Activated CD4-positive, alpha-beta T cell treated with anti-CD3 and anti-CD28 coated beads, Interleukin-2, amount 50 U/mL, for 1 hour (primary cell): ENCODE data around the gene C1S.
"Not testable (repeated sequence)": the region's sequence is repeated elsewhere in the genome, so short reads cannot be mapped to it uniquely, and the experiment has no call there.

Source experiments
- DNase-seq: peaks from one replicate; pipeline ENCODE4 v3.0.0-alpha.2; 2020

Gene C1S

DNA sequence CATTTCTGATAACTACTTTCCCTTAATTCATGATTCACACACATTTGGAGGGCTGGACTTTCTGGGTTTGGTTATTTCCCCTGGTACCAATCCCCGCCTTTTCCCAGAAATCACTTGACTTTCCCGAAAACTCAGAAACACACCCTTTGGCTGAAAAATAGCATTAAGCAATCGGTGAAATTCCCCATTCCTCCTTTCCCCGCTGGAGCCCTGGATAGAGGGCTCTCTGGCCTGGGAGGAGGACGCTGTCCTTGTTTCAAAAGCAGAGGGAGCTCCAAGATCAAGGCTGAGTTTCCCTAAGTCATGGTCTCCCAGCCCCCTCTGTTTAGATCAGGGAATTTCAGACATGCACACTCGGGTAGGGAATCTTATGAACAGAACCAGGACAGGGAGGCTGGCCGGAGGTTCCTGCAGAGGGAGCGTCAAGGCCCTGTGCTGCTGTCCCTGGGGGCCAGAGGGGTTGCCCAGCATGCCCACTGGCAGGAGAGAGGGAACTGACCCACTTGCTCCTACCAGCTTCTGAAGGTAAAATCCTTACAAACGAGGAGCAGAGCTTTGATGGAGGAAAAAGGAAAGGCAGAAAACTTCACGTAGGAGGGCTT lies at the start of gene C1S:
C1S (plus strand) TSS at position 366 of the 602 bp plus-strand sequence. CDS start 1,195 bp downstream, outside the sequence.
- DNase-seq: no peak

DNA sequence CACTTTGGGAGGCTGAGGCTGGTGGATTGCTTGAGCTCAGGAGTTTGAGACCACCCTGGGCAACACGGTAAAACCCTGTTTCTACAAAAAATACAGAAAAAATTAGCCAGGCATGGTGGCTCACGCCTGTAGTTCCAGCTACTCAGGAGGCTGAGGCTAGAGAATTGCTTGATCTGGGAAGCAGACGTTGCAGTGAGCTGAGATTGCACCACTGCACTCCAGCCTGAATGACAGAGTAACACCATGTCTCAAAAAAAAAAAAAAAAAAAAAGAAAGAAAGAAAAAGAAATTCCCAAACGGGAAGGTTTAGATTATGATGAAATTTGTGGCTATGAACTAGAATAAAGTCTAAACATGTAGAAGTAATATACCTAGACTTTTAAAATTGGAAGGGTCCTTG lies 49.1 kb upstream of the C1S start:
- not testable (repeated sequence) for DNase-seq

DNA sequence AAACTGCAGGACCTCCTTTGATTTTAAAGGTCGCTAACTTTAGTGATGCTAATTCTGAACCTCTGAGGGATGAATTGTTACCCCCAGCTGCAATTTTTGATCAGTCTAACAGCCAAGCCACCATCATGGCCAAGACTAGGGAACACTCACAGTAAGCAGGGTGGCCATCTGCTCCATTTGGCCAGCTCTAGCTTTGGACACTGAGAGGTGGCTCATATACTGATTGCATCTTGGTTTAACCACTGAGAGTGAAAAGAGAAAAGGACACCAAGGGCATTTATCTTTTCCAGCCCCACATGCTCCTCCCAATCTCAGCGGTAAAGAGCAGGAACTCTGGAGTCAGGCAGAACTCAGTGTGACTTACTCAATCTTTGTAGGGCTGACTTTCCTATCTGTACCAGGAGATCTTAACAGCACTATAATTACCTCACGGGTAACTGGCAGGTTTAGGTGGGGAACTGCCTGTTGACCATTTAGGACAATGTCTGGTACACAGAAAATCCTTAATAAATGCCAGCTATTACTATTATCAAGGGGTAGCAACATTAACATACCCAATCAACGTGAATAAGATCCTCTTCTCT lies 48.4 kb upstream of the C1S start:
- DNase-seq: no peak

DNA sequence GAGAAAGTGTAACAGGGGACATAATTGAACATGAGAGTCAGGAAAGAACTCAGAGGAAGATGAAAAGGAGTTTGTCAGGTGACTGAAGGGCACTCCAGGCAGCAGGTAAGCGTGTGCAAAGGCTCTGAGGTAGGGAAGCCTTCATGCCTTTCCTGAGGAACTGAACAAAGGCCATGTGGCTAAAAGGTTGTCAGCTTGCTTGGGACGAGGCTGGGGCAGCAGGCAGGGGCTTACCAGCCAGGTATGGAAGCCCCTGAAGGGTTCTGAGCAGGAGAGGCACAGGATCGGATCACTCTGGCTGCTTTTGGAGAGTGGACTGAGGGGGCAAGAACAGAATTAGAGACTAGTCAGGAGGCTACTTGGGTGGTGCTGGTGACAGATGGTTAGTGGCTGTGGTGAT lies 47.4 kb upstream of the C1S start:
- DNase-seq: no peak

DNA sequence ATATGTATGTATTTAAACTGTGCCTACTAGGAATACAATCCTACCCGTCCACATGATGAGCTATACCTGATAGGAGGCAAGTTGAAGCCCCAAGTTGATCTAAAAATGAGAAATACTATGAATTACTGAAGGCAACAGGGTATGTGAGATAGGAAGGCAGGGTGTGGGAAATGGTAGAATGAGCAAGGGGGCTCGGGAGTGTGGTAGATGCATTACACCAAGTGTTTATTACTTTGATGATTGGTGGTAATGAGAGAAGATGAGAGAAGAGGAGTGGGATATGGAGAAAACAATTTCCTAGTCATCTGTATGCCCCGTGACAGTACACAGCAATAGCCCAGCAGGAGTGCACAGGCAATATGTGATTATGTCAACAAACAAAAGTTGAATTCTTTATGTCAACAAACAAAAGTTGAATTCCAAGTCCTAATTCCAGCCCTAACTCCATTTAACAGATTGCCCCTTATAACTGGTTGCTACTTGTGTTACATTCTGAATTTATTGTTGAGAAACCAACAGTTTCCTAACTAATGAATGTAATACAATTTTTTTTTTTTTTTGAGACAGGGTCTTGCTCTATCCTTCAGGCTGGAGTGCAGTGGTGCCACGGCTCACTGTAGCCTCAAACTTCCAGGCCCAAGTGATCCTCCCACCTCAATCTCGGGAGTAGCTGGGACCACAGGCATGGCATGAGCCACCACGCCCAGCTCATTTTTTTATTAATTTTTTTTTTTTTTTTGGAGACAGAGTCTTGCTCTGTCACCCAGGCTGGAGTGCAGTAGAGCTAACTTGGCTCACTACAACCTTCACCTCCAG lies 44.8 kb upstream of the C1S start:
- no peak for DNase-seq

DNA sequence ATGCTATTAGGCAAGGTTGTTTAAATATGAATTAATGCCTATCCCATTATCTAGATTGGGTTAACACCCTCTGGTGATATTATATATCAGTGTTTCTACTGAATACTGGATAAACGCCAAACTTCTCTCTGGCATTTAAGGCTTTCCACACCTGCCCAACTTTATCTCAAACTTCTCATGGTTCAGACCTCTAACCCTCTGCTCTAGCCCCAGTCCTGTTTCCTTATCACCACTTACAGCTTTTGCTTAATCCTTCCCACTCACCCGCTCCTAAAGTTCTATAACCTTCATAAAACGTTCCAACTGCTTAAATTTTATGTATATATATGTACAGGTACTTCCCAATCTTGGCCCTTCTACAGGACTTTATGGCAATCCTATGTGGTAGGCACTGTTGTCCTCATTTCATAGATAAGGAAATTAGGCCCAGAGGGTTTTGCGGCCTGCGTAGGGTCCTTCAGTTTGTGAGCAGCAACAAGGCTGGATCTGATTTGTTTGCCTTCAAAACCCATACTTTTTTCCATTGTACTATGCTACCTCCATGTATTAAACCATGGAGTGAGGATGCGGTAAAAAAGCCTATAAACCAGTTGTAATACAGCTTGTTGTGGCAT lies 43.5 kb upstream of the C1S start:
- DNase-seq: no peak

DNA sequence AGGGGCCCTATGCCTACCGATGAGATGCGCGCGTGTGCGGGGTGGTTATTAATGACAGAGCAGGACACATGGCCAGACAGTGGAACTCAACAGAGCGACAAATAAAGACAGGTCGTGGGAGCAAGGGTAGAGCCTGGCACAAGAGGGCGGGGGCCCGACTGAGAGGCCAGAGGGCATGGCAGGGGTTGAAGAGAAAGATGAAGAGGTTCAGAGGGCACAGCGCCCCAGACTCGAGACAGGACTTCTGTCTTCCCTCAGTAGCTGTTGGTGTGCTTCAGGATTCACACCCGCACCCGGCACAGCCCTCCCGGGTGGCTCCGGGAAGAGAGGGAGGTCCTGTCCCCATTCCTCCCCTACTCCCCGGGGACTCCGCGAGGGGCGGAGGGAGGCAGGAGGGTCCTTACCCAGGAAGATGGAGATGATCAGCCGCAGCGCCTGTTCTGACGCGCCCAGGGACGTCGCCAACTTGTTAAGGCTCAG lies 42.6 kb upstream of the C1S start:
- DNase-seq: no peak

DNA sequence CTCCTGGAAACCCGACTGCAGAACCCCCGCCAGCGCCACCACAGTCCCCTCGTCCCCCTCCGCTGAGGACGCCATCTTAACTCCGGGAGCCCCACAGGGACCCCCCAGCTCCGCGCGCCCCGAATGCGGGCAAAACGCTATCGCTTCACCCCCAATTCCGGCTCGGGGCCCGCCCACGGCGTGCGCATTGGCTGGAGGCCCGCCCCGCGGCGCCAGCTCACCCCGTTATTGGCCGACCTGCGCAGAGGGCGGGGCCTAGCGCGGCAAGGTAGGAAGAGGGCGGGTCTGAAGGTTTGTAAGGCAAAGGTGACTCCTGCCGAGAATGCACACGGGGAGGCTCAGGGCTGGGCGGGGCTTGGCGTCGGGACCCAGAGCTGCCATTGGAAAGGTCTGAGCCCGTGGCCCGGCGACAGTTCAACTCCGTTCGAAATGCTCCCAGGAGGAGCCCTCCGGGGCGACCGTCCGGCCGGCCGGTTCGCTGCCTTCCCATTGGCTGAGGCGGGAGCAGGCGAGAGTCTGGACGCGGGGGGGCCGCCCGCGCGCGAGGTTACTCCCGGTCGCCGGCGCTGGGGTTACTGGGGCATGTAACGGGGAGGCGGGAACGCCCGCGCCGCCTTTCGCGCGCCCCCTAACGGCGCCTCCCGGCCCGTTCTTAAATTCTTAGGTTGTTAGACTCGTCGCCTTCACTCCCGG lies 42.0 kb upstream of the C1S start, which contains the start of gene LPCAT3:
LPCAT3 (minus strand) TSS at position 127 of the 693 bp plus-strand sequence; CDS start at position 75, 52 bp downstream.
- DNase-seq: peak; percentile 96

DNA sequence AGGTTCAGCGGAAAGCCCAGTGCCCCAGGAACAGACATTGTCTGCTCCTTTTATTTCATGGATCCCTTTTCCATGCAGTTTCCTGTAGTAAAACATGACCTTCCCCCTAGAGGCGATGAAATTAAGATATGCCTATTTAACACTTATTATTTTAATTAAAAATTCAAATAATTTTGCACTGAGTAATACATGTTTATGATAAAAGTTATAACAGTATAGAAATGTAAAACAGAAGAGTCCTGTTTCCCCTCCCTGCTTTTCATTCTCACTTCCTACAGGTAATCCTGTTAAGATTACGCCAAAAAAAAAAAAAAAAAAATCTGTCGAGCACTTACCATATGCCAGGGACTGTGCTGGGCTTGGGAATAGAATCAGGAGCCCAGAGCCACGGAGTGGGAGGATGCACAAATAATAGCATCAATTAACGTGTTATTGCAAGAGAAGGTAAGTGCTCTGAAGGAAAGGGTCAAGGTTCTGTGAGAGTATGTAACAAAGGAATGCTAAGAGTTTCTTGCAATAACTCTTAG lies 41.4 kb upstream of the C1S start:
- no peak for DNase-seq

DNA sequence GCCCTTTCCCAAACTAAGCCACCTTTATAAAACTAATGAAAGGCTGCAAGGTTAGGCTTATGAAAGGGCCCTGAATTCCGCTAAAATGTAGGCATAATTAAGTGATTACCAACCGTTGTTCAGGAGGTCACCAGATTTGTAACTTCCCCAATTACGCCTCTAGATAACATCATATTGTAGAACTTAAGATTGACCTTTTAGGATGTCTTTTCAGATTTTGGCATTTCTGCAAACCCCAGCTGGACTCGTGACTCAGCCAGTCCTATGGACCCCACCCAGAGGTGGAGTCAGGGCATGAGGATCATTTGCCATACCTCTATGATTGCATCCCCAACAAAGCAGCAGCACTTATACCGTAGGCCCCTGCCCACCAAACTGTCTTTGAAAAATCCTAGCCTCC lies 38.6 kb upstream of the C1S start:
- no peak for DNase-seq

DNA sequence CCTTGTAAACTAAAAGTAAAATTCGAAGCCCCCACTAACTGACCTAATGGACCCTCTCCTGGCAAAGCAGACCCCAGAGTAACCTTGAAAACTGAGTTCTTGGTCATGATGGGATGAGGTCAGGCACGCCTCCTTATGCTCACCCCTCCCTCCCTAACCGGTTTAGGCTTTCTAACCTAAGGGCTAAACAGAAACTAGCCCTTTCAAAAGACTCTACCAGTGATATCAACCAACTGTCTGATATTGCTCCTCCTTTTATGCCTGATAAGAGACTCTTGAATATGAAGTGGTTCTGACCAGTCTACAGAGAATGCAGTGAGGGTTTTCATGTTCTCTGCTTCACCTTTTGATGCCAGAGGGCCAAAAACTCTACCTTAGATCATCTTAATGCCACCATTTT lies 37.4 kb upstream of the C1S start:
- no peak for DNase-seq

DNA sequence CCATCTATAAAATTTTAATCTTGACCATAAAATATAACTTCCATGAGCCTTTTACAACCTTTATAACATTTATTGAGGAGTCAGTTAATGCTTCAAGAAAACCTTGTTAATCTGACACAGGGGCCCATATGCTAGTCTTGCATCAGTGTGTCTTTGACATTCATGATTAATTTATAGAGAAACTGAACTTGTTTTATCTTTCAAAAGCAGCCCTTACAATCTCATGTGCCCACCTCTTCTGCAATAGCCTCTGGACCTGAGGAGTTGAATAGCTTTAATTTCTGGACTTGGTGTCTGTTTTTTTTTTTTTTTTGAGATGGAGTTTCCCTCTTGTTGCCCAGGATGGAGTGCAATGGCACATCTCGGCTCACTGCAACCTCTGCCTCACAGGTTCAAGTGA lies 33.7 kb upstream of the C1S start:
- DNase-seq: no peak

DNA sequence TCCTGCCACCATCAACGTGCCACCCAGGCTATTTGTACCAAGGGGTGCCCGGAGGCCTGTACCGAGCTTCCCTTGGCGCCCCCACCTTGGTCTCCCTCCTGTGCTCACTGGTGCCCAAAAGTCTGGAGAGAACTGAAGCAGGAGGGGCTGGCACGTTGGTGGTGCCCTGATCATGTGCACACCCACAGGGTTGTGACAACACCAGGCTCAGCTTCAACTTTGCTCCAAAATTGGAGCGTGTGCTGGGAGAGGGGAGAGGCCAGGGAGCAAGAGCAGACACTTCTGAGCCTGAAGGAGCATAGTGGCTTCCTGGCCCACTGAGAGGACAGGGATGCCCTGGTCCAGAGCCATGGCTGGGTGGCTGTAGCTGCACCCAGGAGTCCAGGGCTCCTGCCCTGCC lies 29.2 kb upstream of the C1S start:
- DNase-seq: no peak

DNA sequence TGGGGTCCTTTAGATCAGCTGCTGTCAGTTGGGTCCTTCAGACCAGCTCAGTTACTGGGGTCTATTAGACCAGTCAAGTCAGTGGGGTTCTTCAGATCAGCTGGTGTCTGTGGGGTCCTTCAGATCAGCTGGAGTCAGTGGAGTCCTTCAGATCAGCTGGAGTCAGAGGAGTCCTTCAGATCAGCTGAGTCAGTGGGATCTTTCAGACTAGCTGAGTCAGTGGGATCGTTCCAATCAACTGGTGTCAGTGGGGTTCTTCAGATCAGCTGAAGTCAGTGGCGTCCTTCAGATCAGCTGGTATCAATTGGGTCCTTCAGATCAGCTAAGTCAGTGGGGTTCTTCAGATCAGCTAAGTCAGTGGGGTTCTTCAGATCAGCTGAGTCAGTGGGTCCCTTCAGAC lies 27.5 kb upstream of the C1S start:
- no peak for DNase-seq

DNA sequence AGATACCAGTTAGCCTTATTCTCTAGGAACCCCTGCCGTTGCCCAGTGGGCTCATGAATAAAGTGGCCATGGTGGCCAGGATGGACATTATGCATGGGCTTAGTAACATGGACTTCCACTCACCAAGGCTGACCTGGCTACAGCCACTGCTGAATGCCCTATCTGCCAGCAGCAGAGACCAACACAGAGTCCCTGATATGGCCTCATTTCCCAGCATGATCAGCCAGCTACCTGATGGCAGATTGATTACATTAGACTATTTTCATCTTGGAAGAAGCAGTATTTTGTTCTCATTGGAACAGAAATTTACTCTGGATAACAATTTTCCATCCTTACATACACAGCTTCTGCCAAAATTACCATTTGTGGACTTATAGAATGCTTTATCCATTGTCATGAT lies 26.1 kb upstream of the C1S start:
- no peak for DNase-seq

DNA sequence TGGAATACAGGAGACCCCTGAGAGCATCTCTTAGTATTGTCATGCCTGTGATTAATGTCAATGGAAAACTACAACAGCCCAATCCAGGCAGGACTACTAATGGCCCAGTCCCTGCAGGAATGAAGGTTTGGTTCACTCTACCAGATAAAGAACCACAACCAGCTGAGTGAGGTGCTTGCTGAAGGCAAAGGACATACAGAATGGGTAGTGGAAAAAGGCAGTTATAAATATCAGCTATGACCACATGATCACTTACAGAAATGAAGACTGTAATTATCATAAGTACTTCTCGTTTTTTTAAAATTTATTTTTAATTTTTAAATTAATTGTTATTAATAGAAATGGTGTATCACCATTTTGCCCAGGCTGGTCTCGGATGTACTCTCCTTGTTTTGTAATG lies 25.1 kb upstream of the C1S start:
- no peak for DNase-seq

DNA sequence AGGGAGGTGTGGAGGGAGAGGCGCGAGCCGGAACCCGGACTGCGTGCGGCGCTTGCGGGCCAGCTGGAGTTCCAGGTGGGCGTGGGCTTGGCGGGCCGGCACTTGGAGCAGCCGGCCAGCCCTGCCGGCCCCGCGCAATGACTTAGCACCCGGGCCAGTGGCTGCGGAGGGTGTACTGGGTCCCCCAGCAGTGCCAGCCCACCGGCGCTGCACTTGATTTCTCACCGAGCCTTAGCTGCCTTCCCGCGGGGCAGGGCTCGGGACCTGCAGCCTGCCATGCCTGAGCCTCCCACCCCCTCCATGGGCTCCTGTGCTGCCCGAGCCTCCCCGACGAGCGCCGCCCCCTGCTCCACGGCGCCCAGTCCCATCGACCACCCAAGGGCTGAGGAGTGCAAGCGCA lies 23.1 kb upstream of the C1S start:
- not testable (repeated sequence) for DNase-seq

DNA sequence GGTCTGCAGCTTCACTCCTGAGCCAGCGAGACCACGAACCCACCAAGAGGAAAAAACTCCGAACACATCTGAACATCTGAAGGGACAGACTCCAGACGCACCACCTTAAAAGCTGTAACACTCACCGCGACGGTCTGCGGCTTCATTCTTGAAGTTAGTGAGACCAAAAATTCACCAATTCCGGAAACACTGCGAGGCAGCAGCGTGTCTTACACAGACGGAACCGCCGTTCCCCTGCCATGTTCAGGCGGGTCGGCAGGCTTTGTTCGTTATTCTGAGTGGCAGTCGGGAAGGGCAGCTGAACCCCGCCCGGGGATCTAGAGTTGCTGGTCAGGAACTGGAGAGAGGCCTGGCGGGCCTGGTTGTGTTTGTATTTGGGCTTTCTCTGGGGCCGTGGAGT lies 21.9 kb upstream of the C1S start:
- DNase-seq: no peak

DNA sequence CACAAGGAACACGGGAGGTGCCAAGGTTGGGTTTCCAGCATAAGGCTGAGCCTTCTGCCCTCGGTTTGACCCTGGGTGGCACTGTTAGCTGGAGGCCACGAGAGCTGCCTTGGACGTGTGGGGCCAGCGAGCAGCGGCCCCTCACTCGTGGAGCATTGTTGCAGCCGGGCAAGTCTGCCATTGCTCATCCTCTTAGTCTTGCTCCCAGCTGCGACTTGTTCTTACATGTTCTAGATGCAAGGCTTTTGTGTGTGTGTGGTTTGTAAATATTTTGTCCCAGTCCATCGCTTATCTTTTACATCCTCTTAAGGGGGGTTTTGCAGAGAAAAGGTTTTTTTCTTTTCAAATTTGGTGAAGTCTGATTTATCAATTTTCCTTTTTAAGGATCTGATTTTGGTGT lies 21.1 kb upstream of the C1S start:
- DNase-seq: no peak

DNA sequence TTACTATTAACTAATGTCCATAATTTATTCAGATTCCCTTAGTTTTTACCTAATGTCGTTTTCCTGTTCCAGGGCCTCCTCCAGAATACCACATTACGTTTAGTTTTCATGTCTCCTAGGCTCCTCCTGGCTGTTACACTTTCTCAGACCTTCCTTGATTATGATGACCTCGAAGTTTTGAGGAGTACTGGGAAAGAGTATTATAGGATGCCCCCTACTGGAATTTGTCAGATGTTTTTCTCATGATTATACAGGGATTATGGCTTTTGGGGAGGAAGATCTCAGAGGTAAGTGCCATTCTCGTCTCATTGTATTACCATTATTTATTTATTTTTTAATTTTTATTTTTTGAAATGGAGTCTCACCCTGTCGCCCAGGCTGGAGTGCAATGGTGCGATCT lies 17.7 kb upstream of the C1S start:
- DNase-seq: no peak

DNA sequence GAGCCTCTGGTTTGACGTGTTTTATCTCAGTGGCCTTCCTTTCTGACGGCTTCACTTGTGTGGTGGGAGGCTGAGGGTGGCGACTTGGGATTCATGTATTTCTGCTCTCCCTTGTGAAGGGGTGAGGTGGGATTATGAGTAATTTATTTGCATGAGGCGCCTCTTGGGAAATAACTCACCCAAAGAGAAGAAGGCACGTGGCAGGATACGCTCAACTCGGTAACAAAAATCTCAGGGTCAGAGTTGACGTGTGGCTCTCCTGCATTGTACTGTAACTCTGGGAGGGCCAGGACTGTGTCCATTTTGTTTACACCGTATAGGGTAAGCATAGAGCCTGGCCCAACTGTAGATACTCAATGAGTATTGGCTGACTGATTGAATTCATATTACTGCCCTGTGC lies 14.6 kb upstream of the C1S start:
- no peak for DNase-seq

DNA sequence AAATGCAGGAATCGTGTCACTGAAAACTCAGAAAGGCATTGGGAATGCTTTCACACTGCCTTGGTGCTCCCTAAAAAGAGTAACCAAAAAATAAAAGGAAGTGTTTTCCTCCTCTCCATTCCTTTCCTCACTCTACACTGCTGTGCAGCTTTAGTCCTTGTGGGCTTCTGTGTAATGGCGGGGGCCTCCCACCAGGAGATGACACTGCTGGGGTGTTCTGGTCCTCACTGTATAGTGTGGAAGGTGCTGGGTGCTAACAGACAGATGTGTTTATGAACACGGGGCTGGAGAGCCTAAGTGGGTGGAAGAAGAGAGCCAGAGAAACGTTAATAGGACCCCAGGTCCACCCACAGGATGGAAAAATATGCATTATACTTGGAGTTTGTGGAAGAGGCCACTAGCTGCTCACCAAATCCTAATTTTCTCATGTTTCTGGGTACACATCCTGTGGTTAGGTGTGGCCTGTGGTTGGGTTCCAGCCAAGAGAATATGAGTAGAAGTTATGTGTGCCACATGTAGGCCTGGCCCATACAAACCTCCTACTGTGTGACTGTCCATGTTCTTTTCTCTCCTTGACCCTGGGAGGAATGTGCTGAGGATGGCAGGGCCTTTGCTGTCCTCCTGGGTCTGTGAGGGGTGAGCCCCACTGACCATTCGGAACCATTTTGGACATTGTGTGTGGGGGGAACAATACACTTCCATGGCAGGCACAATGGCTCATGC lies 14.0 kb upstream of the C1S start:
- DNase-seq: no peak
